ENCODE measurements around the gene UAP1L1.

The UAP1L1 gene

DNA sequence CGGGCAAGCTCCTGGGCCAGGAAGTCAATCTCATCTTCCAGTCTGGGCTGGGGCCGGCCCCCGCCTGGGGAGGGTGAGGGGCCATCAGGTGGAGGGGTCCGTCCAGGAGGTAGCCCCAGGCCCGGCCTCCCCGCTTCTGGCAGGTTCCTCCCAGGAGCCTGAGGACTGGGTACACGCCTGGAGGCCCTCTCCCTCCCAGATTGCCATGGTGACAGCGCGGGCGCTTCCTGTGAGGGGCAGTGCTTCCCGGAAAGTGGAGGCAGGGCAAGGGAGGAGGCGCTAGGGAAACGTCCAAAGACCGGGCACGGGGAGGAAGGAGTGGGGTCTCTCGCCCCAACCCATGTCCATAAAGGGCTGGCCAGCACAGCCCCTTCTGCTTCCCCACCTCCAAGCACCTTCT, 36.2 kb upstream of the UAP1L1 start:
- DNase-seq (ENCODE audit: low read depth, low spot score), result no peak

DNA sequence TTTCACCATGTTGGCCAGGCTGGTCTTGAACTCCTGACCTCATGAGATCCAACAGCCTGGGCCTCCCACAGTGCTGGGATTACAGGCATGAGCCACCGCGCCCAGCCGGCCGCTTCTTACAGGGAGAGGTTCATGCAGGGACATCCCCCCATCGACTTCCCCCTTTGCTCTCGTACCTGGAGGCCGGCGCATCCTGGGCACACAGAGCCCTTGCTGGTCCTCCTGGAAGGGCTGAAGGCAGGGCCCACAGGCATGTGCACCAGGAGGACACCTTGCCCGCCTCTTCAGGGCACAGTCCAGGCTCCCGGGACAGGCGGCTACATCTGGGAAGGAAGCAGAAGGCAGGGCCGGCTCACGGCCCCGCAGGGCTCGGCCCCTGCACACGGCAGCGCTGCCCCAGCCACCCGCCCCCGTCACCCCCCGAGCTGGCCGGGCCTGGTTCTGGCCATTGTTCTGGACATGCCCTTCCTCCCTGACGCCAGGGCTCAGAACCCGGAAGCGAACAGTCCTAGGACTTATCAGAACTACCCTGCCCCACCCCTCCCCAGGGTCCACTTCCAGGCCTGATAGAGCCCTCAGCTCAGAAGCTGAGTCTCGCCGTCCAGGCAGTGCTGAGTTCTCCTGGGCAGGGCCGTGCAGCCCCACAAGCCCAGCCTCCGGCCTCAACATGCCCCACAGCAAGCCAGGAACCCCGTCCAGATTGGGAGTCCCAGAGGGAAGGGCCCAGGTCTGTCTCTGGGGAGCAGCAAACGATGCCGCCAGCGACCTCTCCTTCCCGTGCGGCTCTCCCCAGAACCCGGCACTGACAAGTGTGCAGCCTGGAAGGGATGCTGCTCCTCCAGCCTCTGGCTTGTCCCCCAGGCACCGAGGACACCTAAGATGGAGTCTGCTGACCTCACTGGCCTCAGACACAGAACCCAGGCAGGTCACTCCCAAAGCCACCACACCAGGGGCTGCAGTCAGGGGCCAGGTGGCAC, 34.3 kb upstream of the UAP1L1 start:
- no peak for DNase-seq (ENCODE audit: low read depth, low spot score)

DNA sequence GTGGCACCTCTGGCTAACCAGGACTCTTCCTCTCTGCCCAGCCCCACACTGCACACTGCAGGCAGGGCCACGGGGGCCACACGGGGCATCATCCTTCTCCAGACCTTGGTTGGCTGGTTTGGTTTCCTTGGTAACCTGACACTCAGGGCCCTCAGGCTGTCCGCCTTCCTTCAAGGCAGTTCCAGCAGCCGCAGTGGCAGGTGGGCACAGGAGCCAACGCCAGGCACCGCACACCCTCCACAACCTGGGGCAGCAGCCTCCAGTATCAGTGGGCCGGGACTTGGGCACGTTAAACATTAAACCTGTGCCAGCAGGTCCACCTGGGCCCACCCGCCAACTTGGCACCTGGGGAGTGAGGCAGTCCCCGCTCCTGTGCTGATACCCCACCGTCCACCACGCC, 33.3 kb upstream of the UAP1L1 start:
- DNase-seq (ENCODE audit: low read depth, low spot score), result no peak

DNA sequence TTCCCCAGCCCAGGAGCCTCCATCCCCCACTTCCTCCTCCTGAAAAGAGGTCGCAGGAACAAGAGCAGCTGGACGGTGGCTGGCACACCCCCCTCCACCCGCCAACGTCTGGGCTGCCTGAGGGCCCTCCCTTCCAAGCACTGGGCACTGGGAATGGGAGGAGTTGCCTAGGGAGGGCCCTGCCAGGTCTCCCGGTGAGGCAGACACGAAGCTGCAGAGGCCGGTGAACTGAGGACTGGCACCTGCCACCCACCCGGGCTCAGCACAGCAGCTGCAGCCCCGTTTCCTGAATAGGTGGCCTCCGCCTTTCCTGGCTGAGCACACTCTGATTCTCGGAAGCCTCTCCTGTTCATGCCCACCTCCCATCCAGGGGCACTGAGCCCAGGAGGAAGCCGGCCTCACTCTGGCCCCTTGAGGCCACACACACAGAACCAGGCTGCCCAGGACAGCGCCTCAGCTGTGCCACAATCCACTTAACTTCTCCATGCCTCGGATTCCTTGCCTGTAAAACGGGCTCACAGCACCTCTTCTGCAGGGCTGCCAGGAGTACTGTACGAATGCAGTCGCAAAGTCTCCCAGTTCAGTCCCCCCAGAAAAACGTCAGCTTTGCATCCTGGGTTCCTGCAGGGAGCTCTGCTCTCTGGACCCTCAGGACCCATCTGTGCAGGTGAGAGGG, 32.7 kb upstream of the UAP1L1 start:
- DNase-seq (ENCODE audit: low read depth, low spot score), result no peak

DNA sequence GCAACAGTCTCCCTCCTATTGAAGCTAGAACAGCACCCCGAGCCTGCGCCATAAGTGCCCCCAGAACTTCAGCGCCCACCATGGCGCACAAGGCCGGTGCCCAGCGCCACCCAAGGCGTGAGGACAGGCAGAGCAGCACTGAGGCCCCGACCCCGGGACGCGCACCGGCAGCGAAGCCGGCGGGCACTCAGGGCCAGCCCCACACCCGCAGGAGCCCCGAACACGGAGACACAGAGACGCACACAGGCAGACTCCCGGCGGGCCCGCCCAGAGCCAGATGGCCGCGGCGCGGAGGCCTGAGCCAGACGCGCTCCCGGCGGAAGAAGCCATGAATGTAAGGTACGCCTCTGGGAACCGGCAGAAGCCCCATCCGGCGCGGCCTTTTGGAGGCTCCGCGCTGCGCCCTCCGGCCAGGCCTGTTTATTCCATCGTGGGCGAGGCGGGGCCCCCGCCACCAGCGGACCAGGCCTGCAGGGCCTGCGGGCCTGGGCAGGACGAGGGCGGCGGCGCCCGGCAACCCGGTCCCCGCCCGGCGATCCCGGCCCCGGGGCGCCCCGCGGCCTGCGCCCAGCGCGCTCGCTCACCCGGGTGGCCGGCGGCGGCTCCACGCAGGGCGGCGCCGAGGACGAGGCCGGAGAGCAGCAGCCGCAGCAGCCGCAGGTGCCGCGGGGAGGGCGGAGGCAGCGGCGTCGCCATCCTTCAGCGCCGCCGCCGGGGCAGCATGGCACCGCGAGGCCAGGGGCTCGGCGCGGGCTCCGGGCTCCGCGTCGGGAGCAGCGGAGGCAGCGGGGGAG, 31.8 kb upstream of the UAP1L1 start:
- peak; percentile 31 for DNase-seq (ENCODE audit: low read depth, low spot score)

DNA sequence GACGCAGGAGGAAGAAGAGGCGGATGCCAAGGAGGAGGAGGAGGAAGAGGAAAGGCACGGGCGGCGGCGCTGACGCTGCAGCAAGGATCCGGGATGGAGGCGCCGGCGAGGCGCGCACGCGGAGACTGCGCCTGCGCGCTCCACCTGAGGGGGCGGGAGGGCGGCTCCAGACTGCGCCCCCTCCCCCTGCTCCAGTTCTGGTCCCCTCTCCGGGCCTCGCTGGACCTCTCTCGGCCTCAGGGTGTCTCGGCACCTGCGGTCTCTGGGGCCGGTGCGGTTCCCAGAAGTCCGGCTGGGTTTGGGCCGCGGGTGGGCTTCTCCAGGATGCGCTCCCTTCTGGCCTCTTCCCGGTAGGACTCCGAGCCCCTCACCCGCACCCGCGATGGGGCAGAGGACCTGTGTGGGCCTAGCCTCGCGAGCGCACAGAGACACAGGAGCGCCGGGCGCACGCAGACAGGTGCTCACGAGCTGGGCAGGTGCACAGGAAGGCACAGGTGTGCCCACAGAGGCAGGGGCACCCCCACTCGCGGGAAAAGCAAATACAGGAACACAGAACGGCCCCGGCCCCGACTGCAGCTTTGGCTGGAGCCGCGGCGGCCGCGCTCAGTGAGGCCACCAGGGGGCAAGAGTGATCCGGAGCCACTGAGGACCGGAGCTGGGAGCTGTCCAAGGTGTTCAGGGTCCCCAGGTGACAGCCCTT, 31.1 kb upstream of the UAP1L1 start, which contains the start of gene NPDC1:
NPDC1 (minus strand) TSS at position 90 of the 700 bp plus-strand sequence. CDS start 188 bp downstream, outside the sequence.
- DNase-seq (ENCODE audit: low read depth, low spot score), result peak; percentile 93

DNA sequence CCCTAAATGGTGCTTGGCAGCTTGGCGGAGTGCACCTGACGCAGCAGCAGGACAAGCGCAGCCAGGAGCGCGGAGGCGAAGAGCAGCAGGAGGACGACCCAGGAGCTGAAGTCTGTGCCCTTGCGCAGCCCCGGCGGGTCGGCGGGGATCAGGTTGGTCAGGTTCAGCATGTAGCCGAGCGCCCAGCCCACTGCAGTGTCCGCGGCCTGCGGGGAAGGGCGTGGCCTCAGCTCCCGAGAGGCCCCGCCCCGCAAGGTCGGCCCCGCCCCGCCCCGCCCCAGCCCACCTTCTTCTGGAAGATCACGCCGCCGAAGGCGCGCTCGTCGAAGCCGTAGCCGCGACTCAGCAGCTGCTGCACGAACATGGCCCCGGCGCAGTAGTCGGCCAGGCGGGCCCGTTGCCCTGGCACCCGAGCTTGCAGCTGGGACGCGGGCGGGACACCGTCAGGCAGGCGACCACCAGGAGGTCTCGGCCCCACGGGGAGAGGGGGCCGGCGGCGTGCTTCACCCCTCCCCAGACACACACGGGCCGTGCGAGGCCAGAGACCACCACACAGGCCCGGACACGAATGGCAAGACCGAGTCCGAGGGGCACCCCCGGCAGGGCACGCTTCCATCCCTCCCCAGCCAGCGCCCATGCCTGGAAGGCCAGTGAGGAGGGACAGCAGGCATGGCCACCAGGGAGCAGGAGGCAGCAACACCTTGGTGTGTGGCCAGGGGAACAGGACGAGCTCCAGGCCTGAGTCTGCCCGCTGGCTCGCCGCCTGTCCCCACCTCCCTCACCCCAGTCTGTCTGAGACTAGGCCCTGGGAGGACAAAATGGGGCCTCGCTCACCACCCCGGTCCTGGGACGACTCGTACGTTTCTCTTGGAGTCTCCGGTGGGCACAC, 28.4 kb upstream of the UAP1L1 start:
- DNase-seq (ENCODE audit: low read depth, low spot score), result peak; percentile 66

DNA sequence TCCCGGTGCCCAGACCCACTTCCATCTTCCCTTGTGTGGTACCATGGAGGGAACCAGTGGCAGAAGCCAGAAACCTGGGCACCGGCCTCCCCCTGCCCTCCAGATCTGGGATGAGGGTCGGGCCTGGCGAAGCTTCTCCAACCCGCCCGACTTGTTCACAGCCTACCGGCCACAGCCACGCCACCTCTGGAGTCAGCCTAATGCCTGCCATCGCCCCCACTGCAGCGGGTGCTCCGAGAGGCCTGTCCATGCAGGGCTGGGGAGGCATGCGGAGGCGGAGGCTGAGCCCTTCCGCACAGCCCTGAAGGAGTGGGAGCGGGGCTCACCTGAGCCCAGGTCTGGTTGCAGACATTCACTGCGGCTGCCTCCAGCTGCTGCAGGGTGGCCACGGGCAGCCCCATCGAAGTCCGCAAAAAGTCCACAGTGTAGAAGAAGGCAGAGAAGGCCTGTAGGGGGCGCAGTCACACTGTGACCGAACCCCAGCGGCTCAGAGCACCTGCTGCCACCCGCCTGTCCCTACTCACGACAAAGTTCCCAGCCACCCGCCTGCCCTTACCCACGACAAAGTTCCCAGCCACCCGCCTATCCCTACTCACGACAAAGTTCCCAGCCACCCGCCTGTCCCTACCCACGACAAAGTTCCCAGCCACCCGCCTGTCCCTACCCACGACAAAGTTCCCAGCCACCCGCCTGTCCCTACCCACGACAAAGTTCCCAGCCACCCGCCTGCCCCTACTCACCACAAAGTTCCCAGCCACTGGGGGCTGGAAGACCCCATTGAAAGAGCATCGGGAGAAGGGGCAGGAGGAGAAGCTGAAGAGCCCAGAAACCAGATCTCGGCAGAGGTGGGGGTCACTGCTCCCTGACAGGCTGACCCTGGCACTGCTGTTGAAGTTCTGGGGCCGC, 27.5 kb upstream of the UAP1L1 start:
- DNase-seq (ENCODE audit: low read depth, low spot score), result peak; percentile 81

DNA sequence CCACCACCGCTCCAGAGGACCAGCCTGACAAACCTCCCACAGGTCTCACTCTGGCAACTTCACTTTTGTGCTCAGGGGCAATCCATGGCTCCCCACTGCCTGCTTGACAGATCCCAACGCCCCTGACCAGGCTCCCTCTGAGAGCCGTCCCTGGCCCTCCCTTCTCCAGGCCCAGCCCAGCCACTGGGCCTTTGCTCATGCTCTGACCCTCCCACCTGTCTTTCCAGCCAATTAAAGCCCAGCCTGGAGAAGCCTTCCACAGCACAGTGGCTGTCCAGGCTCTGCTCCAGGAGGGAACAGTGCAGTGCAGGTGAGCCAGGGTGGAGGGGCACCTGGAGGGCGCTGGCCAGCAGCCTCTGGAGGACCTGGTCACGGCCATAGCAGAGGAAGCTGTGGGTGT, 26.7 kb upstream of the UAP1L1 start:
- DNase-seq (ENCODE audit: low read depth, low spot score), result peak; percentile 33

DNA sequence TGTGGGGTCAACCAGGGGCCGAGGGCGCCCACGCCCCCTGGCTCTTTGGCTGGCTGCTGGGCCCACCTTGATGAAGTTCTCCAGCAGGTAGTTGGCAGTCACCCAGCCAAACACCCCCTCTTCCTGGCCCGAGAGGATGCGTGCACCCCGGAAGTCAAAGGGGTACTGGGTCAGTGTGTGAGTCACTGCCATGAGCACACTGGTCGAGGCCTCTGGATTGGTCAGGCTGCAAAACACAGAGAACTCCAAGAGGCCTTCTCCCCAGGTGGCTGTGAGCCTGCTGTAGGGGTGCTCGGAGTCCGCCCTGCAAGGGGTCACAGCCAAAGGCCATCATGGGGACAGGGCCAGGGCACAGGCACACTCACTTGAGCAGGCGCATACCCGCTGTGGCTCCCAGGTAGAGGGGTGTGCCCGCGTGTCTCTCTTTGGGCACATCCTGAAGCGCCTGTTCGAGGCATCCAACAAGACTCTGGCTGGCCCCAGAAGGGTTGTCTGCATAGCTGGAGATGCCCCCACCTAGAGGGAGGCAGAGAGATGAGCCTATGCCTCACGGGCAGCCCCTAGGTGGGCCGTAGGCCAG, 26.1 kb upstream of the UAP1L1 start:
- no peak for DNase-seq (ENCODE audit: low read depth, low spot score)

DNA sequence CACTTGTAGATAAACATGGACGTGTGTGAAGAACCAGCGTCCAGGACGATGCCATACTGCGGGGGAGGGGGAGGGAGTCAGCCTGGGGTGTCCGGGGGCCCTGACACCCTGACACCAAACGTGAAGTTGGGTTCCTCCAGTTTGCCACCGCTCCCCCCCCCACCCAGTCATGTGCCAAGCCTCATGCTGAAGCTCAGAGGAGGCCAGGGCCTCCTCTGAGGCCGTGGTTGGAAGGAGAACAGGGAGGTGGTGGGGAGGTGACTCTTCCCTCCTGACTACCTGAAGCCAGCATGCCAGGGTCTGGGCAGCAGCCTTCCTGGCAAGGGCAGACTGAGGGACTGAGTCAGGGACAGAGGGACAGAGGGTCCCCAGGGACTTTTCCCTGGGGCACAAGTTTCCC, 25.0 kb upstream of the UAP1L1 start:
- no peak for DNase-seq (ENCODE audit: low read depth, low spot score)

DNA sequence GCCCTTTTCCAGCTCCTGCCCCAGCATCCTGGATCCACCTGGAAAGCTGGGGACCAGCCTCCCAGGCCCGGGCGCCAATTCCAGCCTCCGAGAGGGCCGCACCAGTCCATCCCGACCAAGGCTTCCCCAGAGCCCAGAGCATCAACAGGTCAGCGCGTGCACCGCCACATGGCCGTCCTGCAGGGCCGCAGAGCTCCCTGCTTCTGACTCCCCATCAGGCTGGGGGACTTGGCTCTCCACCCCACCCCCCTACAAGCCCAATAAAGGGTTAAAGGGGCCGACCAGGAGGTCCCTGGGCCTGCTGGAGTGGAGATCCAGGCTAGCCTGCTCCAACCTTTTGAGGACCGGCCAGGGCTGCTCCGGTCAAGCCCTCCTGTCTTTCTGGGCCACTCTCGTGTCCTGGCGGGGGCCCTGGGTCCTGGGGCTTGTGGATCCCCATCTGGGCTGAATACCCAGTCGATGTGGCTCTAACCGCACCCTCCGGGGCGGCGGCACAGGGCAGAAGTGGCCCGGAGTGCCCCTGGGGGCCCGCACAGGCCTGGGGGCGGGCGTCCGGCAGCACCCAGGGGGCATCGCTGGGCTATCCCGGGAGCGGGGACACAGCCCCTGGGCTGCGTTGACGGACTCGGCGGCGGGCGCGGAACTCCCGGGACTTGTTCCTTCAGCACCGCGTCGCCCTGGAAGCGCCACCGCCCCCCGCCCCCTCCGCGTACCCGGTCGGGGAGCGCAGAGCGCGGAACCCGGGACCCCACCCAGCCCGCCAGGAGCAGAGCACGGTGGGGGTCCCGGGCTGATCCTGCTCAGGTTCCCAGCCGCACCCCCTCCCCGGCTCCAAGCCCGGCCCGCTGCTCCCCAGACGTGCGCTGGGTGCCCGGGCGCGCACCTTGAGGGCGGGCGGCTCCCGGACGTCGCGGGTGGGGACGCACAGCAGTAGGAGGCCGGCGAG, 24.0 kb upstream of the UAP1L1 start:
- no peak for DNase-seq (ENCODE audit: low read depth, low spot score)

DNA sequence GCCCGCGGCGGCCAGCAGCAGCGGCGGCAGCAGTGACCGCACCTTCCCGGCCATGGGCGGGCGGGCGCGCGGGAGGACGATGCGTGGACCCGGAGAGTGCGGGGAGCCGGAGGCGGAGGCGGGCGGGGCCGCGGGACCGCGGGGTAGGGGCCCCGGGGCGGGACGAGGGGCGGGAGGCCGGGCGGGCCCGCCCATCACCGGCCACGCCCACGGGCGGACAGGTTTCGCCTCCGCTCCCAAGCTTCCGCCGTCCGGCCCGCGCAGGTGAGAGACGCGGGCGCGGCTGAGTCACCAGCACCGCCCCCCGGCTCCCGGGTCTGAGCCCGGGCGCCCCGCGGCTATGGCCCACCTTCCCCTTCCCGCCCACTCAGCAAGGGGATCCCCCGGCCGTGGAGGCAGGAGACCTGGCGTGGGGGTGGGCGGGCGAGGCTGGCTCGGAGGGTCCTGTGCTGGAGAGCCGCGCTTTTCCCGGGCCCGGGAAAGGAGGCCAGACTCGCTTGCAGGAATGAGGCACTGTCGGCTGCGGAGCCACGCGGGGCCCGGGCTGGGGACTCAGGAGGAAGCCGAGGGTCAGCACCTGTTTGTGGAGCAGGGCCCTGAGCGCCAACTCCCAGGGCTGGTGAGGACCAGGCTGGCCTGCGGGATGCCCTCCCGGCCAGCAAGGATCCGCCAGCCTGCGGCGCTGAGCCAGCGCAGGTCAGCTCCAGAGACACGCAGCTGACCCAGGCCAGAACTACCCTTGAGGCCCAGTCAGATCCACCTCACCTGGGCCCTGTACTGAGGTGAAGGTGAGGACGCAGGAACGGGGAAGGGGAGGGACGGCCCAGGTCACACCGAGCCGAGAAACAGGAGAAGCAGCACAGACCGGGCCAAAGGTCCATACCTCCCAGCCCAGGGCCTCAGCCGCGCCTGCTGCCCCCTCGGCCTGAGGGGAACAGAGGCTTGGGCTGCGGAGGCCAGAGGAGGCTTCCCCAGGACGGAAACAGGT, 23.1 kb upstream of the UAP1L1 start, which contains the start of gene ENTPD2:
ENTPD2 (minus strand) TSS at position 118 of the 988 bp plus-strand sequence; CDS start at position 54, 64 bp downstream.
- no peak for DNase-seq (ENCODE audit: low read depth, low spot score)

DNA sequence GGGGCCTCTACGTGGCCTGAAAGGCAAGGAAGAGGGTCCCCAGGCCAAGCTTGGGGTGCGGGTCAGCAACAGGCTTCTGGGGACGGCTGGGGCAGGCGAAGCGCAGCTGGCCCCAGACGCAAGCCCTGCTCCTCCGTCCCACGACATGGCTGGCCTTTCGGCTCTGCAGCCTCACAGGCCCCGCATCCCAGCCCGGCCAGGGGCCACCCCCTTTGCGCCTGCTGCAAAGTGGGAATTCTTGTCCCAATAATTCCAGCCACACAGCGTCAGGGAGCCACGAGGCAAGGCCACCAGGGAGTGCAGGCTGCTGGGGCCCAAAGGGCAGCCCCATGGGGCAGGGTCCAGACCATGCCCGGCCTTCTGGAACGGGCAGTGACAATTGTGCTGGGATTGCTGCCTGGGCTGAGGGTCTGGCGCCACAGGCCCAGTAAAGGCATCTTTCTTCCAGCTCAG, 22.4 kb upstream of the UAP1L1 start:
- DNase-seq (ENCODE audit: low read depth, low spot score), result no peak

DNA sequence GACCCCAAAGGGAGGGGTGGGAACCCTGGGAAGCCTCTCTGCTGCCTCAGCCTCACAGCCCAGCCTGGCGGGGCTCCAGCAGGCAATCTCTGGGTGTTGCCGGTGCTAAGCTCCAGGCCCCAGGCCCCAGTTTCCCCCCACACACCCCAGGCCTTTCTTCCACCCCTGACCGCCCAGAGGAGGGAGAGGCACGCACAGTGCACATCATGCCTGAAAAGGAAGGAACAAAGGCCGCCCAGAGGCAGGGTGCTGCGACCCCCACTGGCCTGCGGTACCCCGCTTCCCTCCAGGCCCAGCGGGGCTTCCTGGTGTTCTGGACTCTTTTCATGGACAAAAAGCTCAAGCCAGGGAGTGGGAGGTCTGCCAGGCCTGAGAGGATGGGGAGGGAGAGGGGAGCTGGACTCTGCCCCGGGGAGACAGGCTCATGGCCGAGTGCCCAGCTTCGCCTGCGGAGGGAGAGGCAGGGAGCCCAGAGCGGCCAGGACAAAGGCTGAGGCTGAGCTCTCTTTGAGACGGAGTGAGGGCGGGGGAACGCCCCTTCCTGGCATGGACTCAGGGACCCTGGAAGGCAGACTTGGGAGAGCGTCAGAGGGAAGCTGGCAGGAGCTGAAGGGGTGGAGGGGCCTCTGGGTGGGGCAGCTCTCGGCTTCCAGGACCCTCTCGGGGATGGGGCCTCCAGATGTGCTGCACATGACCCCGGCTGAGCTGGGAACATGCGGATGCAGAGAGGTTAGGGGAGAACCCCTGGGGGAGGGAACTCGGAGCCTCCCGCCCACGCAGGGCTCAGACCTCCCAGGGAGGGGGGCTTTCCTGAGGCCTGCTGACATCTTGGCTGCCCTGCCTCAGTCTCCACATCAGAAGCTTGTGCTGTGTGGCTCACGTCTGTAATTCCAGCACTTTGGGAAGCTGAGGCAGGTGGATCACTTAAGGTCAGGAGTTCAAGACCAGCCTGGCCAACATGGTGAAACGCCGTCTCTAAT, 21.6 kb upstream of the UAP1L1 start:
- DNase-seq (ENCODE audit: low read depth, low spot score), result no peak

Data from ELF-1 (cell line).